Endothelial cell of umbilical vein (primary cell): ENCODE data around the gene RBM22. TPM values are rescaled to one million over a fixed set of nuclear protein-coding genes. Genes with fewer than 3 reads are reported as not detected.

ENCODE experiments used
- BruUV-seq: library from RNA; stranded (reverse); fragments of 400-500 nt; replicated peaks from 2 replicates; lab custom pipeline; 2021; lab: Mats Ljungman, UMichigan
- CTCF ChIA-PET: fragments of 300-600, 350-600 bp; sonication (Branson Sonifier 250); formaldehyde crosslinking; loops from one replicate; lab custom pipeline; 2021; ENCODE audit warnings: antibody characterized with exemption, inconsistent platforms; lab: Charles Lee
- POLR2A ChIA-PET: fragments of 300-600, 350-600 bp; sonication (Branson Sonifier 250); formaldehyde crosslinking; loops from one replicate; lab custom pipeline; 2021; ENCODE audit warnings: antibody characterized with exemption, inconsistent platforms; lab: Charles Lee
- DNase-seq: peaks from one replicate; pipeline ENCODE4 v3.0.0-alpha.2; 2011; ENCODE audit warnings: low read depth, low spot score
- FAIRE-seq: peaks from 2 replicates; lab custom pipeline; 2011; peaks lifted over from hg19 to GRCh38; lab: Jason Lieb, UNC
- H2AFZ ChIP-seq: 2 replicates; pipeline ENCODE4 v1.6.0; 2012; ENCODE audit warnings: low read depth, low read length, control low read depth, inconsistent platforms
- H3K27ac ChIP-seq: 2 replicates; pipeline ENCODE4 v1.5.1; 2011; ENCODE audit warnings: low read depth, mild to moderate bottlenecking, control low read depth, low read length, moderate library complexity; ENCODE audit not compliant: insufficient read depth
- H3K27me3 ChIP-seq, 2 experiments: 2 replicates each; pipeline versions ENCODE4 v1.6.0 to v1.6.1; 2011; ENCODE audit warnings: low read length in 2 of 2, mixed read lengths in 1 of 2; ENCODE audit not compliant: control insufficient read depth in 2 of 2, insufficient read depth in 2 of 2
- H3K36me3 ChIP-seq, 2 experiments: 2 replicates in 1 of 2; 3 replicates in 1 of 2; pipeline ENCODE4 v1.5.1; 2011; ENCODE audit warnings: low read length in 2 of 2, mild to moderate bottlenecking in 1 of 2, moderate library complexity in 1 of 2; ENCODE audit not compliant: control insufficient read depth in 2 of 2, insufficient read depth in 2 of 2; ENCODE audit errors: extremely low read depth in 1 of 2
- H3K4me1 ChIP-seq: 3 replicates; pipeline ENCODE4 v1.5.1; 2011; ENCODE audit warnings: mild to moderate bottlenecking, low read length; ENCODE audit not compliant: control insufficient read depth, insufficient read depth; ENCODE audit errors: extremely low read depth
- H3K4me2 ChIP-seq: 2 replicates; pipeline ENCODE4 v1.6.1; 2011; ENCODE audit warnings: low read length, control low read depth, mixed read lengths; ENCODE audit not compliant: insufficient read depth
- H3K4me3 ChIP-seq, 3 experiments: fragments of 200-600 bp in 1 of 3; sonication (generic), shearing (Covaris generic) in 1 of 3; replicated peaks in 1 of 3; 2 replicates each; pipeline ENCODE4 v1.5.1; 2011 to 2016; ENCODE audit warnings: control low read depth in 3 of 3, low read length in 3 of 3, mild to moderate bottlenecking in 2 of 3, inconsistent platforms in 1 of 3, low read depth in 1 of 3, moderate library complexity in 1 of 3; ENCODE audit not compliant: insufficient read depth in 1 of 3
- H3K79me2 ChIP-seq: 2 replicates; pipeline ENCODE4 v1.6.0; 2012; ENCODE audit warnings: low read length, inconsistent platforms; ENCODE audit not compliant: control insufficient read depth, insufficient read depth
- H3K9ac ChIP-seq: replicated peaks from 2 replicates; pipeline ENCODE3; 2011; ENCODE audit warnings: low read length, control low read depth; ENCODE audit not compliant: insufficient read depth; ENCODE audit errors: extremely low read depth
- H3K9me1 ChIP-seq: replicated peaks from 3 replicates; pipeline ENCODE4 v1.6.0; 2011; ENCODE audit warnings: mild to moderate bottlenecking, low read length; ENCODE audit not compliant: control insufficient read depth, insufficient read depth; ENCODE audit errors: extremely low read depth
- H3K9me3 ChIP-seq: replicated peaks from 2 replicates; pipeline ENCODE4 v1.5.1; 2012; ENCODE audit warnings: low read length, inconsistent platforms; ENCODE audit not compliant: control insufficient read depth, insufficient read depth
- H4K20me1 ChIP-seq: replicated peaks from 2 replicates; pipeline ENCODE3; 2011; ENCODE audit warnings: mild to moderate bottlenecking, low read length; ENCODE audit not compliant: control insufficient read depth, insufficient read depth; ENCODE audit errors: extremely low read depth
- EZH2 ChIP-seq: IDR thresholded peaks from 2 replicates; pipeline ENCODE4 v1.6.1; 2012; ENCODE audit warnings: borderline replicate concordance, low read depth, mild to moderate bottlenecking, moderate library complexity, low read length, inconsistent platforms; ENCODE audit not compliant: severe bottlenecking
- FOS ChIP-seq: IDR thresholded peaks from 2 replicates; pipeline ENCODE4 v1.6.1; 2011; ENCODE audit warnings: mild to moderate bottlenecking, low read length, moderate library complexity, borderline replicate concordance; ENCODE audit not compliant: insufficient read depth
- GATA2 ChIP-seq: IDR thresholded peaks from 2 replicates; pipeline ENCODE4 v1.7.0; 2011; ENCODE audit warnings: low read depth, mild to moderate bottlenecking, moderate library complexity, mixed read lengths, low read length; ENCODE audit not compliant: insufficient read length, insufficient read depth
- JUN ChIP-seq: IDR thresholded peaks from 2 replicates; pipeline ENCODE4 v1.6.1; 2011; ENCODE audit warnings: borderline replicate concordance, low read depth; ENCODE audit not compliant: insufficient read length, insufficient read depth
- MYC ChIP-seq: IDR thresholded peaks from one replicate; pipeline ENCODE4 v1.6.1; 2011; ENCODE audit warnings: mild to moderate bottlenecking, low read depth, low read length
- POLR2A ChIP-seq: IDR thresholded peaks from 2 replicates; pipeline ENCODE4 v1.6.1; 2012; ENCODE audit warnings: low read depth, mild to moderate bottlenecking, control low read depth, low read length
- POLR2AphosphoS5 ChIP-seq: IDR thresholded peaks from 2 replicates; pipeline ENCODE4 v1.6.1; 2012; ENCODE audit warnings: low read depth, mild to moderate bottlenecking, control low read depth, low read length, moderate library complexity; ENCODE audit not compliant: insufficient read depth
- dilution Hi-C: fragments of 300-500 bp; cut with MboI; formaldehyde crosslinking; loops from one replicate; pipeline ENCODE4 v1.15.0; 2019; ENCODE audit warnings: low sequenced_read_pairs; ENCODE audit not compliant: extremely low pct_ligation_motif_present
- intact Hi-C: fragments of 100-400 bp; cut with micrococcal nuclease; formaldehyde crosslinking; loops from one replicate; pipeline ENCODE4 v1.10.0; 2022
- polyA plus RNA-seq, 4 experiments: library from polyadenylated mRNA; depleted of rRNA in 3 of 4; stranded (reverse) in 3 of 4; unstranded in 1 of 4; fragments of >200 nt; gene quantifications; 2 replicates each; pipeline versions ENCODE4 v1.2.1 to v1.2.3, GENCODE V29; 2011 to 2012; ENCODE audit warnings: missing spikeins in 1 of 4
- total RNA-seq: library from RNA; stranded (reverse); gene quantifications from 2 replicates; pipeline ENCODE4 v1.2.3, GENCODE V29; 2021
- TF ChIP-seq, protein P1 (sequence below), 2 donors: IDR thresholded peaks; 1 replicate in 1 of 2; 2 replicates in 1 of 2; pipeline ENCODE4 v1.5.1; 2011; ENCODE audit warnings: low read length in 2 of 2, mild to moderate bottlenecking in 2 of 2, moderate library complexity in 2 of 2, control low read depth in 1 of 2, inconsistent platforms in 1 of 2, low read depth in 1 of 2; ENCODE audit not compliant: insufficient read depth in 1 of 2; ENCODE audit errors: extremely low read depth in 1 of 2
- TF ChIP-seq, protein P2 (sequence below): IDR thresholded peaks from 2 replicates; pipeline ENCODE4 v1.6.1; 2011; ENCODE audit not compliant: insufficient read depth, insufficient read length

RBM22 gene
- total and polyA plus RNA-seq, 2 donors (not counting 3 experiments of a cell fraction or from before 2014, with no cell fraction given) = 41.8 to 51.2 TPM

DNA sequence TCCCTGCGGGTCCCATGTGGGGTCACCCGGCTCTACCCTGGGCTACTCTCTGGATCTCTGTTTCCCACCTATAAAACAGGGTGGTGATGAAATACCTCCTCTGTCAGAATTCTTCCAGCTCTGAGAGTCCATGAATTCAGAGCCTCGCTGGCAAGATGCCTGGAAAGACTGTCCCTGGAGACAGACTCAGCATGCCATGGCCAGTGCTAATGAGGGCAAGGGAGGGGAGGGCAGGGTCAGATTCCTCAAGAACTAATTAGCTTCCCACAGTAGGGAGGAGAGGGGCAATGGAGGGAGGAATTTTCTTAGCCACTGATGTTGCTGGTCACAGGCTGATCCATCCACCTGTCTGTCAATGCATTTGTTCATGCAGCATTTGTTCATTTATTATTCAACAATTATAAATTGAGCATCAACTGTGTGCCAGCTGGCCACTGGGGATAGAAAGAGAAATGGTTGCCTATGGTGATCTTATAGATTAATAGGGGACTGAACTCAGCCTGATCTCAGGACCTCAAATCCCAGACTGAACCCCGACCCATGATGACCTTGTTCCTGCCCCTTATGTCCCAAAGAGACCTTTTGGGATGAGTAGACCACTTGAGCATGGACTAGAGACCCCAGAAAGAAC is 55.7 kb downstream of the RBM22 start:
- no peaks in the 10 kb centered on the region for H3K9me1 ChIP-seq
- TF ChIP-seq EZH2 (no peak), FOS (no peak), JUN (no peak), POLR2AphosphoS5 (no peak), POLR2A (no peak), MYC (no peak), GATA2 (no peak)
- TF ChIP-seq, protein P1, sequence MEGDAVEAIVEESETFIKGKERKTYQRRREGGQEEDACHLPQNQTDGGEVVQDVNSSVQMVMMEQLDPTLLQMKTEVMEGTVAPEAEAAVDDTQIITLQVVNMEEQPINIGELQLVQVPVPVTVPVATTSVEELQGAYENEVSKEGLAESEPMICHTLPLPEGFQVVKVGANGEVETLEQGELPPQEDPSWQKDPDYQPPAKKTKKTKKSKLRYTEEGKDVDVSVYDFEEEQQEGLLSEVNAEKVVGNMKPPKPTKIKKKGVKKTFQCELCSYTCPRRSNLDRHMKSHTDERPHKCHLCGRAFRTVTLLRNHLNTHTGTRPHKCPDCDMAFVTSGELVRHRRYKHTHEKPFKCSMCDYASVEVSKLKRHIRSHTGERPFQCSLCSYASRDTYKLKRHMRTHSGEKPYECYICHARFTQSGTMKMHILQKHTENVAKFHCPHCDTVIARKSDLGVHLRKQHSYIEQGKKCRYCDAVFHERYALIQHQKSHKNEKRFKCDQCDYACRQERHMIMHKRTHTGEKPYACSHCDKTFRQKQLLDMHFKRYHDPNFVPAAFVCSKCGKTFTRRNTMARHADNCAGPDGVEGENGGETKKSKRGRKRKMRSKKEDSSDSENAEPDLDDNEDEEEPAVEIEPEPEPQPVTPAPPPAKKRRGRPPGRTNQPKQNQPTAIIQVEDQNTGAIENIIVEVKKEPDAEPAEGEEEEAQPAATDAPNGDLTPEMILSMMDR (IDR thresholded peaks at IDR 0.05; ENCODE audit: extremely low read depth in 1 of 2, insufficient read depth in 1 of 2, low read depth in 1 of 2, low read length in 2 of 2) = no peak
- TF ChIP-seq, protein P2, sequence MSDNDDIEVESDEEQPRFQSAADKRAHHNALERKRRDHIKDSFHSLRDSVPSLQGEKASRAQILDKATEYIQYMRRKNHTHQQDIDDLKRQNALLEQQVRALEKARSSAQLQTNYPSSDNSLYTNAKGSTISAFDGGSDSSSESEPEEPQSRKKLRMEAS = no peak
- no peaks in the 10 kb centered on the region for H3K27me3 ChIP-seq
- peaks cover 62% of the 10 kb centered on the region for H3K79me2 ChIP-seq
- intact Hi-C loops (no loop called here), dilution Hi-C loops (no loop called here)
- H3K4me3 ChIP-seq = no peak overlapping the region
- no TSS peak for BruUV-seq
- H3K27ac ChIP-seq = no peak overlapping the region
- FAIRE-seq (peak; percentile 81), DNase-seq (no peak)
- H2AFZ ChIP-seq = no peak overlapping the region
- peaks cover 42% of the 10 kb centered on the region for H3K4me1 ChIP-seq
- CTCF ChIA-PET = interaction anchor here (1.3 to 6.8 kb wide), 6 partner anchors 8 to 84 kb away, joined by 3 to 52 read pairs (median 25); no protein-coding TSS in a partner anchor
- no peak overlapping the region for H3K4me2 ChIP-seq
- H3K9ac ChIP-seq = no peak overlapping the region
- H4K20me1 ChIP-seq = no peaks in the 10 kb centered on the region
- no peaks in the 10 kb centered on the region for H3K9me3 ChIP-seq
- POLR2A ChIA-PET = no interaction called here
- H3K36me3 ChIP-seq = peaks cover 4 to 34% of the 10 kb centered on the region in 2 experiments
